Nephron (organoid): ENCODE measurements around the gene BRMS1L.

Experiments
- H3K27ac Mint-ChIP-seq, 3 experiments: 2 replicates each; pipeline ENCODE4 v1.8.0; 2020; ENCODE audit warnings: mixed read lengths in 3 of 3, mild to moderate bottlenecking in 2 of 3, moderate library complexity in 1 of 3
- H3K27me3 Mint-ChIP-seq: 2 replicates; pipeline ENCODE4 v1.8.0; 2021; ENCODE audit warnings: low read depth, mild to moderate bottlenecking, moderate library complexity, mixed read lengths
- H3K36me3 Mint-ChIP-seq: 2 replicates; pipeline ENCODE4 v1.8.0; 2020; ENCODE audit warnings: low read depth, mixed read lengths
- H3K4me1 Mint-ChIP-seq: 2 replicates; pipeline ENCODE4 v1.8.0; 2020; ENCODE audit warnings: mixed read lengths
- H3K4me3 Mint-ChIP-seq, 3 experiments: 2 replicates each; pipeline ENCODE4 v1.8.0; 2020; ENCODE audit warnings: mild to moderate bottlenecking in 3 of 3, mixed read lengths in 3 of 3, moderate library complexity in 2 of 3
- H3K9me3 Mint-ChIP-seq: 2 replicates; pipeline ENCODE4 v1.8.0; 2020; ENCODE audit warnings: mixed read lengths
- TF ChIP-seq, protein P1 (sequence below), 3 experiments: fragments of 200-600 bp; sonication (generic); IDR thresholded peaks; one replicate each; pipeline ENCODE4 v1.5.0; 2021; ENCODE audit warnings: antibody characterized with exemption in 3 of 3; ENCODE audit not compliant: unreplicated experiment in 3 of 3

BRMS1L gene

DNA sequence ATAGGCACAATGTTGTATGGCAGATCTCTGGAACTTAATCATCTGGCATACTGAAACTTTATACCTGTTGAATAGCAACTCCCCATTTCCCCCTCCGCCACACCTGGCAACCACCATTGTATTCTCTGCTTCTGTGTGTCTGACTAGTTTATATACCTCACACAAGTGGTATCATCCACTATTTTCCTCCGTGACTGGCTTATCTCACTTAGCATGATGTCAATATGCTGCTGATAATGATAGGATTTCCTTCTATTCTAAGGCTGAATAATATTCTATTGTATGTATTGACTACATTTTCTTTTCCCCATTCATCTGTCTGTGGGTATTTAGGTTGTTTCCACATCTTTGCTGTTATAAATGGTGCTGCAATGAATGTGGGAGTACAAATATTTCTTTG is 21.5 kb downstream of the BRMS1L start:
- no peaks in the 10 kb centered on the region for H3K27me3 Mint-ChIP-seq

GRCh38 chr14:35849122-35849521 is 23.0 kb downstream of the BRMS1L start:
- Mint-ChIP-seq H3K36me3 (peaks cover 78% of the 10 kb centered on the region), H3K4me3 (no peak overlapping the region), H3K27ac (no peak overlapping the region), H3K27me3 (no peaks in the 10 kb centered on the region), H3K4me1 (peaks cover 8% of the 10 kb centered on the region), H3K9me3 (peaks cover 14% of the 10 kb centered on the region)
- TF ChIP-seq, protein P1, sequence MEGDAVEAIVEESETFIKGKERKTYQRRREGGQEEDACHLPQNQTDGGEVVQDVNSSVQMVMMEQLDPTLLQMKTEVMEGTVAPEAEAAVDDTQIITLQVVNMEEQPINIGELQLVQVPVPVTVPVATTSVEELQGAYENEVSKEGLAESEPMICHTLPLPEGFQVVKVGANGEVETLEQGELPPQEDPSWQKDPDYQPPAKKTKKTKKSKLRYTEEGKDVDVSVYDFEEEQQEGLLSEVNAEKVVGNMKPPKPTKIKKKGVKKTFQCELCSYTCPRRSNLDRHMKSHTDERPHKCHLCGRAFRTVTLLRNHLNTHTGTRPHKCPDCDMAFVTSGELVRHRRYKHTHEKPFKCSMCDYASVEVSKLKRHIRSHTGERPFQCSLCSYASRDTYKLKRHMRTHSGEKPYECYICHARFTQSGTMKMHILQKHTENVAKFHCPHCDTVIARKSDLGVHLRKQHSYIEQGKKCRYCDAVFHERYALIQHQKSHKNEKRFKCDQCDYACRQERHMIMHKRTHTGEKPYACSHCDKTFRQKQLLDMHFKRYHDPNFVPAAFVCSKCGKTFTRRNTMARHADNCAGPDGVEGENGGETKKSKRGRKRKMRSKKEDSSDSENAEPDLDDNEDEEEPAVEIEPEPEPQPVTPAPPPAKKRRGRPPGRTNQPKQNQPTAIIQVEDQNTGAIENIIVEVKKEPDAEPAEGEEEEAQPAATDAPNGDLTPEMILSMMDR (IDR thresholded peaks at IDR 0.05; ENCODE audit: unreplicated experiment in 3 of 3): no peak

More for the DNA sequence above, 21.5 kb downstream of the BRMS1L start:
- TF ChIP-seq, protein P1 (IDR thresholded peaks at IDR 0.05; ENCODE audit: unreplicated experiment in 3 of 3): no peak
- Mint-ChIP-seq H3K27ac (no peak overlapping the region), H3K9me3 (peaks cover 20% of the 10 kb centered on the region), H3K4me3 (no peak overlapping the region), H3K36me3 (peaks cover 81% of the 10 kb centered on the region), H3K4me1 (peaks cover 7% of the 10 kb centered on the region)

- Mint-ChIP-seq H3K4me1 (peaks cover 24% of the 10 kb centered on the region), H3K36me3 (peaks cover 69% of the 10 kb centered on the region), H3K27me3 (no peaks in the 10 kb centered on the region), H3K4me3 (no peak overlapping the region), H3K9me3 (peaks cover 14% of the 10 kb centered on the region), H3K27ac (no peak overlapping the region)
- TF ChIP-seq, protein P1 (IDR thresholded peaks at IDR 0.05; ENCODE audit: unreplicated experiment in 3 of 3): no peak
These were observed 25.7 kb downstream of the BRMS1L start for GRCh38 chr14:35851823-35852222.

- Mint-ChIP-seq H3K4me1 (peaks cover 21% of the 10 kb centered on the region), H3K36me3 (peaks cover 71% of the 10 kb centered on the region), H3K4me3 (no peak overlapping the region), H3K9me3 (peaks cover 14% of the 10 kb centered on the region), H3K27me3 (no peaks in the 10 kb centered on the region), H3K27ac (no peak overlapping the region)
- TF ChIP-seq, protein P1 (IDR thresholded peaks at IDR 0.05; ENCODE audit: unreplicated experiment in 3 of 3): no peak
These were observed 27.1 kb downstream of the BRMS1L start for GRCh38 chr14:35853225-35853624.

GRCh38 chr14:35854696-35855270 is 28.6 kb downstream of the BRMS1L start:
- peaks cover 23% of the 10 kb centered on the region for H3K4me1 Mint-ChIP-seq

More at GRCh38 chr14:35854696-35855270, 28.6 kb downstream of the BRMS1L start:
- TF ChIP-seq, protein P1 (IDR thresholded peaks at IDR 0.05; ENCODE audit: unreplicated experiment in 3 of 3): no peak
- Mint-ChIP-seq H3K4me3 (no peak overlapping the region), H3K9me3 (peaks cover 14% of the 10 kb centered on the region), H3K27ac (no peak overlapping the region), H3K36me3 (peaks cover 67% of the 10 kb centered on the region), H3K27me3 (no peaks in the 10 kb centered on the region)
